OCI-LY3 (cell line): Measurements from ENCODE around the gene PCDHGA7.
"Not testable (repeated sequence)": the region's sequence is repeated elsewhere in the genome, so short reads cannot be mapped to it uniquely, and the experiment has no call there.

Experiments used
- H2AFZ ChIP-seq: fragments of 200-600, 300-600 bp; shearing (Covaris generic); 2 replicates; pipeline ENCODE4 v1.6.0; 2014; ENCODE audit warnings: antibody characterized with exemption, low read depth, low read length
- H3K27ac ChIP-seq: fragments of 200-600, 300-600 bp; sonication (generic); 2 replicates; pipeline ENCODE4 v1.5.1; 2014; ENCODE audit warnings: mild to moderate bottlenecking, low read length, moderate library complexity, mixed read lengths
- H3K27me3 ChIP-seq: fragments of 200-600, 300-600 bp; sonication (generic); 2 replicates; pipeline ENCODE4 v1.6.1; 2014; ENCODE audit warnings: low read depth, low read length, mixed read lengths
- H3K36me3 ChIP-seq: fragments of 200-600, 300-600 bp; sonication (generic); replicated peaks from 2 replicates; pipeline ENCODE3; 2014; ENCODE audit warnings: low read depth, low read length, mixed read lengths
- H3K4me1 ChIP-seq: fragments of 300-600, 200-600 bp; sonication (generic); 2 replicates; pipeline ENCODE4 v1.6.1; 2014; ENCODE audit warnings: low read length, mixed read lengths
- H3K4me2 ChIP-seq: fragments of 200-600, 300-600 bp; sonication (generic); 2 replicates; pipeline ENCODE4 v1.6.1; 2014; ENCODE audit warnings: low read length, mixed read lengths
- H3K4me3 ChIP-seq: fragments of 300-600, 200-600 bp; sonication (generic); 2 replicates; pipeline ENCODE4 v1.5.1; 2014; ENCODE audit warnings: antibody characterized with exemption, mild to moderate bottlenecking, low read length, moderate library complexity
- H3K79me2 ChIP-seq: fragments of 300-600, 200-600 bp; shearing (Covaris generic); 2 replicates; pipeline ENCODE4 v1.6.1; 2014; ENCODE audit warnings: mild to moderate bottlenecking, low read length, mixed read lengths
- H3K9ac ChIP-seq: fragments of 300-600, 200-600 bp; shearing (Covaris generic); 2 replicates; pipeline ENCODE4 v1.6.0; 2014; ENCODE audit warnings: mild to moderate bottlenecking, low read length, moderate library complexity
- H3K9me3 ChIP-seq: fragments of 200-600, 300-600 bp; shearing (Covaris generic); 2 replicates; pipeline ENCODE4 v1.6.1; 2014; ENCODE audit warnings: low read length, mixed read lengths; ENCODE audit not compliant: insufficient read depth
- H4K20me1 ChIP-seq: fragments of 200-600, 300-600 bp; sonication (generic); 2 replicates; pipeline ENCODE4 v1.6.1; 2016; ENCODE audit warnings: low read length, mixed read lengths; ENCODE audit not compliant: insufficient read depth
- EZH2phosphoT487 ChIP-seq: fragments of 200-600 bp; shearing (Covaris generic); IDR thresholded peaks from 2 replicates; pipeline ENCODE4 v1.6.1; 2018; ENCODE audit warnings: antibody characterized with exemption, mixed run types, low read depth
- TF ChIP-seq, protein P1 (sequence below): fragments of 200-600, 300-600 bp; sonication (generic); IDR thresholded peaks from 2 replicates; pipeline ENCODE4 v1.5.1; 2014; ENCODE audit warnings: antibody characterized with exemption, low read length, low read depth

PCDHGA7 gene

GRCh38 chr5:141374627-141375026, 7.9 kb upstream of the PCDHGA7 start:
- H3K27ac ChIP-seq, result no peak overlapping the region
- H3K27me3 ChIP-seq, result no peaks in the 10 kb centered on the region
- H3K79me2 ChIP-seq, result no peaks in the 10 kb centered on the region
- no peak overlapping the region for H3K9ac ChIP-seq
- H3K4me1 ChIP-seq, result no peaks in the 10 kb centered on the region
- no peaks in the 10 kb centered on the region for H3K36me3 ChIP-seq
- TF ChIP-seq EZH2phosphoT487, result no peak
- TF ChIP-seq, protein P1, sequence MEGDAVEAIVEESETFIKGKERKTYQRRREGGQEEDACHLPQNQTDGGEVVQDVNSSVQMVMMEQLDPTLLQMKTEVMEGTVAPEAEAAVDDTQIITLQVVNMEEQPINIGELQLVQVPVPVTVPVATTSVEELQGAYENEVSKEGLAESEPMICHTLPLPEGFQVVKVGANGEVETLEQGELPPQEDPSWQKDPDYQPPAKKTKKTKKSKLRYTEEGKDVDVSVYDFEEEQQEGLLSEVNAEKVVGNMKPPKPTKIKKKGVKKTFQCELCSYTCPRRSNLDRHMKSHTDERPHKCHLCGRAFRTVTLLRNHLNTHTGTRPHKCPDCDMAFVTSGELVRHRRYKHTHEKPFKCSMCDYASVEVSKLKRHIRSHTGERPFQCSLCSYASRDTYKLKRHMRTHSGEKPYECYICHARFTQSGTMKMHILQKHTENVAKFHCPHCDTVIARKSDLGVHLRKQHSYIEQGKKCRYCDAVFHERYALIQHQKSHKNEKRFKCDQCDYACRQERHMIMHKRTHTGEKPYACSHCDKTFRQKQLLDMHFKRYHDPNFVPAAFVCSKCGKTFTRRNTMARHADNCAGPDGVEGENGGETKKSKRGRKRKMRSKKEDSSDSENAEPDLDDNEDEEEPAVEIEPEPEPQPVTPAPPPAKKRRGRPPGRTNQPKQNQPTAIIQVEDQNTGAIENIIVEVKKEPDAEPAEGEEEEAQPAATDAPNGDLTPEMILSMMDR, result no peak
- H2AFZ ChIP-seq, result no peak overlapping the region
- H4K20me1 ChIP-seq, result no peaks in the 10 kb centered on the region
- H3K9me3 ChIP-seq, result no peaks in the 10 kb centered on the region
- H3K4me2 ChIP-seq, result no peak overlapping the region
- no peak overlapping the region for H3K4me3 ChIP-seq

GRCh38 chr5:141375444-141376155, 6.9 kb upstream of the PCDHGA7 start:
- H4K20me1 ChIP-seq, H3K27me3 ChIP-seq, H3K4me3 ChIP-seq, H3K36me3 ChIP-seq, H3K4me2 ChIP-seq, H3K79me2 ChIP-seq, H3K4me1 ChIP-seq, H2AFZ ChIP-seq, H3K9ac ChIP-seq, H3K27ac ChIP-seq, H3K9me3 ChIP-seq: not testable (repeated sequence)

- TF ChIP-seq, protein P1, result no peak
- no peak for TF ChIP-seq EZH2phosphoT487
- Histone ChIP-seq H3K4me2 (no peak overlapping the region), H3K4me1 (no peaks in the 10 kb centered on the region), H3K36me3 (no peaks in the 10 kb centered on the region), H4K20me1 (no peaks in the 10 kb centered on the region), H3K27me3 (no peaks in the 10 kb centered on the region), H3K9ac (no peak overlapping the region), H3K4me3 (no peak overlapping the region), H3K27ac (no peak overlapping the region), H3K79me2 (no peaks in the 10 kb centered on the region), H2AFZ (no peak overlapping the region), H3K9me3 (no peaks in the 10 kb centered on the region)
Measured at GRCh38 chr5:141383345-141383744, 803 bp downstream of the PCDHGA7 start.

DNA sequence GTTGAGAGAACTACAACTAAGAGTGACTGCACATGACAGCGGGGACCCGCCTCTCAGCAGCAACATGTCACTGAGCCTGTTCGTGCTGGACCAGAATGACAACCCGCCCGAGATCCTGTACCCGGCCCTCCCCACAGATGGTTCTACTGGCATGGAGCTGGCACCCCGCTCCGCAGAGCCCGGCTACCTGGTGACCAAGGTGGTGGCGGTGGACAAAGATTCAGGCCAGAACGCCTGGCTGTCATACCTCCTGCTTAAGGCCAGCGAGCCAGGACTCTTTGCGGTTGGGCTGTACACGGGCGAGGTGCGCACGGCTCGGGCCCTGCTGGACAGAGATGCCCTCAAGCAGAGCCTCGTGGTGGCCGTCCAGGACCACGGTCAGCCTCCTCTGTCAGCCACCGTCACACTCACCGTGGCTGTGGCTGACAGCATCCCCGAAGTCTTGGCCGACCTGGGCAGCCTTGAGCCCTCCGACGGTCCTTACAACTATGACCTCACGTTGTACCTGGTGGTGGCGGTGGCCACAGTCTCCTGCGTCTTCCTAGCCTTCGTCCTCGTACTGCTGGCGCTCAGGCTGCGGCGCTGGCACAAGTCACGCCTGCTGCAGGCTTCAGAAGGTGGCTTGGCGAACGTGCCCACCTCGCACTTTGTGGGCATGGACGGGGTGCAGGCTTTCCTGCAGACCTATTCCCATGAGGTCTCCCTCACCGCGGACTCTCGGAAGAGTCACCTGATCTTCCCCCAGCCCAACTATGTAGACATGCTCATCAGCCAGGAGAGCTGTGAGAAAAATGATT, 2.1 kb downstream of the PCDHGA7 start:
- no peaks in the 10 kb centered on the region for H3K4me1 ChIP-seq

DNA sequence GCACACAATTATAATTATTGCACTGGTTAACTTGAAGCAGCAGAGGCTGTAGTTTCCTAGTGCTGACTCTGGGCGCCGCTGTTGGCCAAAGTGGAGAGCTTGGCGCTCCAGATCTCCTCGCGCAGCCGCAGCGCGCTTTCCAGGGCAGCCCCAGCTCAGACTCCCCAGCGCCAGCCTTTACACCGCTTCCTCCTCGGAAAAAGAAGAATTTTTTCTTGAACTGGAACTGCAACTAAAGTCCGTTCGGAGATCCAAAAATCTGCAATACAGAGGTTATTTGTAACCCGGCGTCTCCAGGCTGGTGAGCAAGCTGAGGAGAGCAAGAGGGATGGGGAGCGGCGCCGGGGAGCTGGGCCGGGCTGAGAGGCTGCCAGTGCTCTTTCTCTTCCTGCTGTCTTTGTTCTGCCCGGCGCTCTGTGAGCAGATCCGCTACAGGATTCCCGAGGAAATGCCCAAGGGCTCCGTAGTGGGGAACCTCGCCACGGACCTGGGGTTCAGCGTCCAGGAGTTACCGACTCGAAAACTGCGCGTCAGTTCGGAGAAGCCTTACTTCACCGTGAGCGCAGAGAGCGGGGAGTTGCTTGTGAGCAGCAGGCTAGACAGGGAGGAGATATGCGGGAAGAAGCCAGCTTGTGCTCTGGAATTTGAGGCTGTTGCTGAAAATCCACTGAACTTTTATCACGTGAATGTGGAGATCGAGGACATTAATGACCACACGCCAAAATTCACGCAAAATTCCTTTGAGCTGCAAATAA, 5.2 kb downstream of the PCDHGA7 start, which contains the start of gene PCDHGB4:
PCDHGB4 (plus strand) TSS at position 142 of the 755 bp plus-strand sequence; CDS start at position 329, 187 bp downstream.
- H3K27me3 ChIP-seq, H2AFZ ChIP-seq, H4K20me1 ChIP-seq, H3K4me1 ChIP-seq, H3K4me3 ChIP-seq, H3K4me2 ChIP-seq, H3K9ac ChIP-seq, H3K27ac ChIP-seq, H3K36me3 ChIP-seq, H3K9me3 ChIP-seq, H3K79me2 ChIP-seq: not testable (repeated sequence)

More for the DNA sequence above, 2.1 kb downstream of the PCDHGA7 start:
- Histone ChIP-seq H4K20me1 (no peaks in the 10 kb centered on the region), H3K4me2 (no peak overlapping the region), H3K79me2 (no peaks in the 10 kb centered on the region), H2AFZ (no peak overlapping the region), H3K27ac (no peak overlapping the region), H3K9ac (no peak overlapping the region), H3K27me3 (no peaks in the 10 kb centered on the region), H3K36me3 (no peaks in the 10 kb centered on the region), H3K4me3 (no peak overlapping the region), H3K9me3 (no peaks in the 10 kb centered on the region)
- TF ChIP-seq EZH2phosphoT487, result no peak
- TF ChIP-seq, protein P1, result no peak
